SK-N-SH treated with all-trans-retinoic acid at 6 μM for 48 hours (cell line): ENCODE measurements around the gene ETV6.

Source experiments
- PATZ1 ChIP-seq: fragments of 250-450 bp; sonication (Bioruptor Pico); IDR thresholded peaks from 2 replicates; pipeline ENCODE4 v1.8.0; 2020; ENCODE audit warnings: mild to moderate bottlenecking, moderate library complexity, borderline replicate concordance
- RARB ChIP-seq: fragments of 250-450 bp; sonication (Bioruptor Pico); IDR thresholded peaks from 2 replicates; pipeline ENCODE4 v1.8.0; 2021; ENCODE audit warnings: mild to moderate bottlenecking, moderate library complexity
- SNAI2 ChIP-seq: fragments of 250-450 bp; sonication (Bioruptor Pico); IDR thresholded peaks from 2 replicates; pipeline ENCODE4 v1.5.0; 2020; ENCODE audit warnings: mild to moderate bottlenecking, moderate library complexity
- TCF4 ChIP-seq: fragments of 250-450 bp; sonication (Bioruptor Pico); IDR thresholded peaks from 2 replicates; pipeline ENCODE4 v1.8.0; 2021; ENCODE audit warnings: mild to moderate bottlenecking, moderate library complexity, borderline replicate concordance
- TOX ChIP-seq: fragments of 250-450 bp; sonication (Bioruptor Pico); IDR thresholded peaks from 2 replicates; pipeline ENCODE4 v1.8.0; 2021; ENCODE audit warnings: mild to moderate bottlenecking, moderate library complexity, borderline replicate concordance
- ZFP30 ChIP-seq: fragments of 450-650 bp; formaldehyde crosslinking; IDR thresholded peaks from 2 replicates; pipeline ENCODE4 v1.5.0; 2022; ENCODE audit warnings: mild to moderate bottlenecking, moderate library complexity
- ZNF565 ChIP-seq: fragments of 450-650 bp; formaldehyde crosslinking; conservative IDR thresholded peaks from 2 replicates; pipeline ENCODE4 v1.5.0; 2020; ENCODE audit warnings: low read depth, mild to moderate bottlenecking, moderate library complexity
- TF ChIP-seq, protein P1 (sequence below): fragments of 250-450 bp; sonication (Bioruptor Pico); IDR thresholded peaks from 2 replicates; pipeline ENCODE4 v1.5.1; 2021; ENCODE audit warnings: mild to moderate bottlenecking, moderate library complexity

- TF ChIP-seq ZNF565 (CRISPR knock-in tag) = no peak
- TF ChIP-seq, protein P1, sequence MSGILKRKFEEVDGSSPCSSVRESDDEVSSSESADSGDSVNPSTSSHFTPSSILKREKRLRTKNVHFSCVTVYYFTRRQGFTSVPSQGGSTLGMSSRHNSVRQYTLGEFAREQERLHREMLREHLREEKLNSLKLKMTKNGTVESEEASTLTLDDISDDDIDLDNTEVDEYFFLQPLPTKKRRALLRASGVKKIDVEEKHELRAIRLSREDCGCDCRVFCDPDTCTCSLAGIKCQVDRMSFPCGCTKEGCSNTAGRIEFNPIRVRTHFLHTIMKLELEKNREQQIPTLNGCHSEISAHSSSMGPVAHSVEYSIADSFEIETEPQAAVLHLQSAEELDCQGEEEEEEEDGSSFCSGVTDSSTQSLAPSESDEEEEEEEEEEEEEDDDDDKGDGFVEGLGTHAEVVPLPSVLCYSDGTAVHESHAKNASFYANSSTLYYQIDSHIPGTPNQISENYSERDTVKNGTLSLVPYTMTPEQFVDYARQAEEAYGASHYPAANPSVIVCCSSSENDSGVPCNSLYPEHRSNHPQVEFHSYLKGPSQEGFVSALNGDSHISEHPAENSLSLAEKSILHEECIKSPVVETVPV (CRISPR knock-in tag) = no peak
- TF ChIP-seq RARB (CRISPR knock-in tag) = no peak
- TF ChIP-seq TOX (CRISPR knock-in tag) = no peak
- TF ChIP-seq PATZ1 (CRISPR knock-in tag) = no peak
- TF ChIP-seq TCF4 (CRISPR knock-in tag) = no peak
- TF ChIP-seq SNAI2 = no peak
- TF ChIP-seq ZFP30 (CRISPR knock-in tag) = no peak
Measured at GRCh38 chr12:11722071-11722470, 72.6 kb downstream of the ETV6 start.
